HuH-7.5 (cell line): ENCODE measurements around the gene COL10A1.
"Not testable (repeated sequence)": the region's sequence is repeated elsewhere in the genome, so short reads cannot be mapped to it uniquely, and the experiment has no call there.

Source experiments
- DNase-seq: peaks from one replicate; pipeline ENCODE4 v3.0.0; 2011; ENCODE audit warnings: low spot score

COL10A1 gene

GRCh38 chr6:116120430-116120829, 5.5 kb downstream of the COL10A1 start:
- DNase-seq: no peak

GRCh38 chr6:116118608-116119007, 7.3 kb downstream of the COL10A1 start:
- DNase-seq: no peak

GRCh38 chr6:116115781-116116180, 10.2 kb downstream of the COL10A1 start:
- no peak for DNase-seq

GRCh38 chr6:116113386-116113785, 12.5 kb downstream of the COL10A1 start:
- DNase-seq: no peak

GRCh38 chr6:116111552-116112528, 14.1 kb downstream of the COL10A1 start:
- no peak for DNase-seq

GRCh38 chr6:116108836-116109235, 17.1 kb downstream of the COL10A1 start:
- DNase-seq: no peak

GRCh38 chr6:116106146-116106545, 19.8 kb downstream of the COL10A1 start:
- no peak for DNase-seq

- no peak for DNase-seq
Observed at GRCh38 chr6:116105247-116105646, 20.7 kb downstream of the COL10A1 start.

GRCh38 chr6:116104636-116105035, 21.3 kb downstream of the COL10A1 start:
- DNase-seq: no peak

- DNase-seq: no peak
Observed at GRCh38 chr6:116102873-116103272, 23.1 kb downstream of the COL10A1 start.

GRCh38 chr6:116101790-116102189, 24.1 kb downstream of the COL10A1 start:
- no peak for DNase-seq

- DNase-seq: no peak
Observed at GRCh38 chr6:116101302-116101718, 24.6 kb downstream of the COL10A1 start.

- DNase-seq: peak; percentile 78
Observed at GRCh38 chr6:116100419-116101301, 25.3 kb downstream of the COL10A1 start, which contains the start of gene NT5DC1. NT5DC1 (plus strand) TSS chr6:116100853; CDS start chr6:116100931, 78 bp downstream.

GRCh38 chr6:116099036-116099435, 26.9 kb downstream of the COL10A1 start:
- DNase-seq: no peak

GRCh38 chr6:116096979-116097816, 28.7 kb downstream of the COL10A1 start:
- DNase-seq: no peak

GRCh38 chr6:116096048-116096759, 29.7 kb downstream of the COL10A1 start:
- DNase-seq: not testable (repeated sequence)

- no peak for DNase-seq
Observed at GRCh38 chr6:116094041-116094440, 31.9 kb downstream of the COL10A1 start.

- DNase-seq: no peak
Observed at GRCh38 chr6:116090251-116090650, 35.7 kb downstream of the COL10A1 start.

- DNase-seq: no peak
Observed at GRCh38 chr6:116088946-116089345, 37.0 kb downstream of the COL10A1 start.

GRCh38 chr6:116087437-116088027, 38.4 kb downstream of the COL10A1 start:
- no peak for DNase-seq

- DNase-seq: no peak
Observed at GRCh38 chr6:116084284-116084683, 41.6 kb downstream of the COL10A1 start.
